Hematopoietic multipotent progenitor cell treated with erythropoietin and hydrocortisone succinate and interleukin-3 and kit ligand, for 6 days (in vitro differentiated cells): ENCODE results near the gene KIF13A.
A peak's percentile ranks its signal among the peaks of the same experiment; 100 is the strongest.

Experiments used
- DNase-seq: peaks from one replicate; pipeline ENCODE4 v3.0.0-alpha.2; 2015

The KIF13A gene

DNA sequence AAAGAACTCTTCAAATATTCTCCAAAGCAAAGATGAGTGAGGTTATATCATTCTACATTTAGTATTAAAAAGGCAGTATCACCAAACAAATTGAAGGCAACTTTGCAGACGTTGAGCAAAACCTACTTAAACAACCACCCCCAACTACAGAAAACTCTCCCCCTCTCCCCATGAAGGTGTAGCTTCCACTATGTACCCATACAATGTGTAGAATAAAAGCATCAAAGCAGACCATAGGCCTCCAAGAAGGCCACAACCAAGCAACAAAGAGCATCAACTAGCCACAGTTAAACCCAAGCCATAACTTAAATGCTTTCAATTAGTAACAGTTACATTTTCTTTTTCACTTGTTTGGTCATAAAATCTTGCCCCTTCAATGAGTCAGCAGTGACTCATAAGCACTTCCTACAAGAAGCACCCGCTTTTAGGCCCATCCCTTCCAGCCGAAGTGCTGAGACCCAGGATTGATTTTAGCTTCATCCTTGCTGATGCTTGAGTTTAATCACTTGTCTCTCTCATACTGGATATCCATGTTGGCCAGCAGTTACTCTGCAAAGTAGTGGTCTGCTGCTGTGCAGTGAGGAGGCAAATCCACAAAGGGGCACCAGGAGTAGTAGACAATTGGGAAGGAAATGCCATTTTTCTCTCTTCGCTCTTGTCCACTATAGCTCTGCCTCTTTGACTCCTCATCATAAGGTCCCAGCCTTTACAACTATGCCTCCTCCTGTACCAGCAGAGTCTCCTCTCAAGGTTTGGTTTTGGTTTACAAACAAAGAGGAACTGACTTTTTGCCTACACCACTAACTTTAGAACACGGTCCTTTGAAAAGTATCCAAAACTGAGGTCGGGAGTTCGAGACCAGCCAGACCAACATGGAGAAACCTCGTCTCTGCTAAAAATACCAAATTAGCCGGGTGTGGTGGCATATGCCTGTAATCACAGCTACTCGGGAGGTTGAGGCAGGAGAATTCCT lies 272.3 kb downstream of the KIF13A start:
- DNase-seq, result peak; percentile 75

DNA sequence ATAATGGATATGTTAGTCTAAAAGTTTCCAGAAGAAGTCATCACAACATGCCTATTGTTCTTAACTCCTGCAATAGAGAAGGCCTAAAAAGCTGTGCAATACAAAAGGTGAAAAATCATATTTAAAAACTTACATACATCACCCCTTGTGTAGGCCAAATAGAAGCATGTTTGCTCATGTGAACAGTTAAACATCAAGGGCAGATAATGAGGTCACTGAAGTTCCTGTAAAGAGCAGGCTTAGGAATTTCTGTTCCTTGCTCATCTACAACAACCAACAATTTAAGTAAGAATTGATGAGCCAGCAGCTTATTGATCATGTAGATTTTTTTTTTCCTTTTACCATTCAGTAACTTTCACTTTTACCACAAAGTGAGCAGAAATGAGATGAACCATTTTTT lies 273.3 kb downstream of the KIF13A start:
- no peak for DNase-seq

DNA sequence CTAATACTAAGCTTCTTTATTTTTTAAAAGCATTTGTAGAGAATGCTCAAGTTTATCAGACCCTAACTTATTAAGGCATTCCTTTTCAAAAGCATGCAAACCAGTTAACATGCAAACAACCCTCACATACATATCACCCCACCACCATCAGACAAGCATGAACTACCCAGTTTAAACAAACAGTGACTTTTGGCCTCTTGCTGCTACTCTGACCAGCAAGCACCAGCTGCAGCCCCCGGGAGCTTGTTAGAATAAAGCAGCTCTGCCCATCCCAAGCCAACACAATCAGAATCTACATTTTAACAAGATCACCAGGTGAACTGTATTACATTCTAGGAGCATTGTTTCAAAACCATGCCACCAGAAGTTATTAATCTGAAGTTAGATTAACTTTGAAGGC lies 274.9 kb downstream of the KIF13A start:
- DNase-seq, result no peak

DNA sequence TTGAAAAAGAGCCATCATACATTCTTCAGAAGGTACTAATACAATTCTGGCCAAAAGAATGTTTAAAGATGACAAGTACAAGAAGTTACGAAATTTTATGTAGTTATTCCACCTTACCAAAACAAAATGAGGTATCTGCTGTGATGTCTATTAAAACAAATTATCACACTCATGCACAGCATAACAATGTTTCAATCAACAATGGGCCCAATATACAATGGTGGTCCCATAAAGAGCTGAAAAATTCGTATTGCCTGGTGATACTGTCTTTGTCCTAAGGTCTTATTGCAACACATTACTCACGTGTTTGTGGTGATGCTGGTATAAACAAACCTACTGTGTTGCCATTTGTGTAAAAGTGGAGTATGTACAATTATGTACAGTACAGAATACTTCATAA lies 277.1 kb downstream of the KIF13A start:
- DNase-seq, result no peak

DNA sequence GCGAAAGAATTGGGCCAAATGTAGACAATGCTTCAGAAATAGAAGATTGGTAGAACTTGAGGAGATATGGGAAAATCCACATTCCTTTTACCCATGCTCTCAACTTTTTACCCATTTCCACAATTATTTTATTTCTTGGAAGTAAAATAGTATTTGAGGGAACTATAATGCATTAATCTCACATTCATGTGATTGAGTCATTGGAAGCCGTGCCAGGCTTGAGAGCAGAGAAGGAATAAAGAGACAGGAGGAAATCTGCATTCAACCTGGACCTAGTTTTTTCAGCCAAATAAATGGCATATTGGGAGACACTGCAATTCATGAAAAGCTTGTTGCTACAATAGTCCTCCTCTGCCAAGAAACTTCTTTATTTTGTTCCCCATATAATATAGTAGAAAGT lies 278.0 kb downstream of the KIF13A start:
- no peak for DNase-seq
